Nucleus accumbens (tissue), 56 donors: ENCODE results near the gene FAM9C.

Source experiments
- DNase-seq, 56 donors: peaks; one replicate each; lab custom pipeline; 2025; lab: John Stamatoyannopoulos, UW

Gene FAM9C

DNA sequence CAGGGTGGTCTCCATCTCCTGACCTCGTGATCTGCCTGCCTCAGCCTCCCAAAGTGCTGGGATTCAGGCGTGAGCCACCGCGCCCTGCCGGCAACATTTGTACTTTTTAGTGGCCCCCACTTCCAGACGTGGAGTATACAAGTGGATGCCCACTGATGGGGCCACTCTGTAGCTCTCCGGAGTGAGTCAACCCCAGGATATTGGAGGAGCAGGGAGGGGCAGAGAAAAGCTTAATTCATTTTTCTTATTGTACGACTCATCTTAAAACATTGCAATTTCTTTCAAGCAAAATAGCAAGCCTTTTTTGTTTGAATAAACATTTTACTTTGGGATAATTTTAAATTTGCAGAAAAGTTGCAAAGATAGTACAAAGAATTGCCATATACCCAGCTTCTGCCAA lies 34.6 kb downstream of the FAM9C start:
- DNase-seq, result no peak

DNA sequence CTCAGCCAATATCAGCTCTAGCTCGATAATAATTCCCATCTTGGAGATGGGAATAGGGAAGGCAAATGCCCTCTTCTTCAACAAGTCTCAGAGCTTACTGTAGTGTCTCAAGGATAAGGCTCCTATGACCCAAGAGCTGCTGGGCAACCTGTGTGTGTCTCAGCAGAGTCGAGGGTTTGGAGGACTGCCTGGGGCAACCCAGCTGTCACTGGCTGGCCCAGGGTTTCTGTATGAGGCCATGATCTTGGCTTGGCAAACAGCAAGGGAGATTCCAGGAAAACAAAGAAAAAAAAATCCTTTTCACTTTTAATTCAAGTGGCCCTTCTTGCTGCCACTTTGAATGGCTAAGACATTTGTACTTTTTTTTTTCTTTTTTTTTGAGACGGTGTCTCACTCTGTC lies 35.1 kb downstream of the FAM9C start:
- DNase-seq, result no peak

DNA sequence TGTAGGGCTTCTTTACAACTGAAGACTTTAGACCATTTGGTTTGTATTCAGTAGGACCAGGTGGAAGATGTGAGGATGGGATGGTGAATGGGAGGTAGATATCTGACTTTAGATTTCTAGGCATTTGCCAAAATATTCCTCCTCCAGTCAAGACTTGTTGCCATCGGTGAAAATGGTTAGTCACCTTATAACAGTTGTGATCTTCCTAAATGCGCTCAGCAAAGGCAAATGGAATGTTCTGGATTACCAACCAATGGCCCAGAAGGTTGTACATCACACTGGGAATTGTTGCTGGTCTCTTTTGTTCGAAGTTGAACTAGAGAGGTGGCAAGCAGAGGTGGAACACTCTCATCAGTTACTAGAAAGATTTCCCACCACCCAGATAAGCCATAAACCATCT lies 35.6 kb downstream of the FAM9C start:
- no peak for DNase-seq

DNA sequence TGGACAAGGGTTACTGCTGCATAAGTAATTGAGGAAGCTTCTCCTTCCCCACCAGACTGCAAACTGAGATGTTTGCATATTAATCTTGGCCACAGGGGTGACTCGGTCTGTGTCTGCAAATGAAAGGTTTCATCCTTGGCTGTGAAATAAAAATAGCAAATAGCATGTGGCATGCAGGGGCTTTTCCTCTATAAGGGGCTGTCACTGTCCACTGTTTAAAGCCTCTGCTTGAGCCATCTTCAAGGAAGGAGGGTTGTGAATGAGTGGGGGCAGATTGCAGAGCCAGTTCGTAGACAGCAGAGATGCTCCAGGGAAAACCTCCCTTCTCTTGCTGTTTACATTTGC lies 36.3 kb downstream of the FAM9C start:
- DNase-seq, result no peak

DNA sequence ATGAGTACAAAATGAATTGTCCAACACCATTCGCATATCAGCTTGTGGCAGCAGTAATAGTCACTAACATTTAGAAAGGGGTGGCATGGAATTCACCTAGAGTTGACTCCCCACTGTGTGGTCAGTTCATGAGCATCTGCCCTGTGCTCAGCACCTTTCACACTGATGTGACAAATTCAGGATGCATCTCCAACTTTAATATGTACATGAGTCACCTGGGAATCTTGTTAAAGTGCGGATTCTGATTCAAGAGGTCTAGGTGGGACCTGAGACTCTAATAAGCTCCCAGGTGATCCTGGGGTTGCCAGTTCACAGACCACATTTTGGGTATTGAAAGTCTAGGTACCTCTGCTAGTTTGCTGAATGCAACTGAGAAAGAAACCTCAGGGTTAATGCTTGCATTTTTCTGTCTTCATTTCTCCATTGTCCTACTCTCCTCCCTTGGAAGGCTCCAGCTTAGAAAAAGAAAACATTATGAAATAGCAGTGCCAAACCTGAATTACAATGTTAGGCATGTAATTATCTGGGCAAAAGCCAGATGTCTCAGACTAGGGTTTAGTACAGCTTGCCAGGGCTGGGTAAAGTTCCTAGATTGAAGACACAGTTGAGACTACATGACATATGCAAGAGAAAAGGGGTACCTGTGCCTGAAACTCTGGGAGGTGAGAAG lies 36.8 kb downstream of the FAM9C start:
- DNase-seq, result no peak

DNA sequence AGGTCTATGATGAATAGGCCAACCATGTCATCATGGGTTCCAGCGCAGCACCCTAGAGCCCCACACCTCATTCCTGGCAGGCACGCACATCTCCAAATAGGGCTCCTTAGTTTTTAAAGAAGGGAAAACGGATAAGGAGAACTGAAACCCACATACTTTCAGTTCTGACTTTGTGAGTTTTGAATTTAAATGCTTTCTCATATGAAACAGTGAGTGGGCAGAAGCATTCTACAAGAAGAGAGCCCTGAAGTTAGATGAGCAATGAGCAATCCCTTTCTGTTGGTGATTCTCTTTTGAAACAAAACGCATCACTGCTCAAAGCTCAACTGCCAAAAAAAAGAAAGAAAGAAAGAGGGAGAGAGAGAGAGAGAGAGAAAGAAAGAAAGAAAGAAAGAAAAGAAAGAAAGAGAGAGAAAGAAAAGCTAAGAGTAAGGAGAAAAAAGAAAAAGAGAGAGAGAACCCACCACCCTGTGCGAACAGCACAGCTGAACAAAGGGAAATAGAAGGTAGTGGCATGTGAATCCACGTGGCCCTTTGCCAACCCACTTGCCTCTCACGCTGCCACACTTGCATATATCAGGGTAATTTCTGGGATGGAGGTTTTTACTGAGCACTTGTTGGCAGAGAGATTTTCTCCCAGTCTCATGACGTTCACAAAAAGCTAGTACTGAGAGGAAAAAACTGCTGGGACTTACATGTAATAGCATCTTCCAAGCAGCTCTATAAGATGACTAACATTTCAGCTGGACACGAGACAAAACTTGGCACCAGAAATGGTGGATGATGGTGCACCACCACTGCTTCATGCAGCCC lies 38.6 kb downstream of the FAM9C start:
- DNase-seq, result peak in 24 of 56 donors; percentile 0 to 52 (median 8)

DNA sequence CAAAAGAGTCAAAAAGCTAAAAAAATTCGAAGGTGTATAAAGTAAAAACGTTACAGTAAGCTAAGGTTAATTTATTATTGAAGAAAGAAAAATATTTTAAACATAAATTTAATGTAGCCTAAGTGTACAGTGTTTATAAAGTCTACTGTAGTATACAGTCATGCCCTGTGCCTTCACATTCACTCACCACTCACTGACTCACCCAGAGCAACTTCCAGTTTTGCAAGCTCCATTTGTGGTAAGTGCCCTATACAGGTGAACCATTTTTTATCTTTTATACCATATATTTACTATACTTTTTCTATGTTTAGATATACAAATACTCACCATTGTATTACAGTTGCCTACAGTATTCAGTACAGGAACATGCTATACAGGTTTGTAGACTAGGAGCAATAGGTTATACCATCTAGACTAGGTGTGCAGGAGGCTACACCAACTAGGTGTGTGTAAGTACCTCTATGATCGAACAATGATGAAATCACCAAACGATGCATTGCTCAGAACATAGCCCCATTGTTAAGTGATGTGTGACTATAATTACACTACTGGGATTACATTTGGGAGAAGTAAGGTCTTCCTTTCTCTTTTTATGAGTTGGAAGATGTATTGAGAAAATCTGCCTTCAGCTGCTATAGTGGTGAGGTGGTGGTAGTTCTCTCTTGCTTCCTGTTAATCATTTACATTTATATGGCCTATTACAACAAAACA lies 42.3 kb downstream of the FAM9C start:
- DNase-seq, result no peak

DNA sequence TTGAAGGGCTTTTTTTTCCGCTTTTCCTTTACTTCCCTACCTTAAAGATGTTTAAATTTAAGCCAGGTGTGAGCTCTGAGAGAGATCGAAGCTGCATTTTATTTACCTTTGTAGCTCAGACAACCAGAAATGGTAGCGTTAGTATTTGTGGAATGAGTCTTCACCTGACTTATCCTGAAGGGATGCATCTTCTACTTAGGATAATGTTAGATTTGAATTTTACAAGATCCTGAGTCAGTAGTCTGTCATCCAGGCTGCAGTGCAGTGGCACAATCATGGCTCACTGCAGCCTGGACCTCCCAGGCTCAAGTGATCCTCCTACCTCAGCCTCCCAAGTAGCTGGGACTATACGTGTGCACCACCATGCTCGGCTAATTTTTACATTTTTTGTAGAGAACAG lies 43.3 kb downstream of the FAM9C start:
- no peak for DNase-seq

DNA sequence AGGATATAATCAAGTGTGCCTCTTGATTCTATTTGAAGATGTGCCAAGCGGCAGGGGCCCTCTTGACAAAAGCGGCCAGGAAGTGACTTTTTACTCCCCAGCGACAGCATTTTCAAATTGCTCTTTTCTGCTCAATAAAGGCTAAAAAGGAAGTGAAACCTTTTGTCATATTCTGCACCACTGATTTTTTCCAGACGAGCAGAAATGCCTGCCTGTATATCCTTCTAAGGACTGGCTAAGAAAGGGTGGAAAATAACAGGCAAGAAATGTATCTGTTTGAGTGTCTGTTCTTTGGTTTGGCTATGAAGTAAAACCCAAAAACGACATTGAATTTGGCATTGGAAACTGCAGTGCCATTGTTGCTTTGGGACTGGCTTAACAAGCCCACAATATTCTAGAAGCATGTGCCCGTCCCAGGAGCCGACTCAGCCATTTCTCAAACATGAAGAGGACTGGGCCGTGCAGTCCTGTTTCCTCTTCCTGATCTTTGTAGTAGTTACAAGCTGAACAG lies 44.1 kb downstream of the FAM9C start:
- peak in 13 of 56 donors; percentile 0 to 24 (median 6) for DNase-seq

DNA sequence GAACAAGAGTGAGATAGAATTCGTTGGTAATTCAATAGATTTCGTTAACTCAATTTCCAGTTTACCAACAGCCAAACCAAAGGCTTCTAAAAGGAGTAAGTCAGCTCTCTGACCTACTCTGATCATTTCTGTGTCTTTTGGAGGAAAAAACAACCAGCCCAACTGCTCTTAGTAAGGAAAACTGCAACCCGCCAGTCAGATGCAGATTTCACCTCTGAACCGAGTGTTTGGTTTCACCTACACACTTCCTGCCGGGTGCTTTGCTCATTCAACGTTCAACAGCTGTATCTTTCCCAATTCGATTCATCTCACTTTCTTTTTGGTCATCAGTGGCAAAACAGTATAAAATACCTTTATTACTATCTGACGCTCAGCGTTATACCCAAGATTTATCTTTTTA lies 45.0 kb downstream of the FAM9C start:
- no peak for DNase-seq

DNA sequence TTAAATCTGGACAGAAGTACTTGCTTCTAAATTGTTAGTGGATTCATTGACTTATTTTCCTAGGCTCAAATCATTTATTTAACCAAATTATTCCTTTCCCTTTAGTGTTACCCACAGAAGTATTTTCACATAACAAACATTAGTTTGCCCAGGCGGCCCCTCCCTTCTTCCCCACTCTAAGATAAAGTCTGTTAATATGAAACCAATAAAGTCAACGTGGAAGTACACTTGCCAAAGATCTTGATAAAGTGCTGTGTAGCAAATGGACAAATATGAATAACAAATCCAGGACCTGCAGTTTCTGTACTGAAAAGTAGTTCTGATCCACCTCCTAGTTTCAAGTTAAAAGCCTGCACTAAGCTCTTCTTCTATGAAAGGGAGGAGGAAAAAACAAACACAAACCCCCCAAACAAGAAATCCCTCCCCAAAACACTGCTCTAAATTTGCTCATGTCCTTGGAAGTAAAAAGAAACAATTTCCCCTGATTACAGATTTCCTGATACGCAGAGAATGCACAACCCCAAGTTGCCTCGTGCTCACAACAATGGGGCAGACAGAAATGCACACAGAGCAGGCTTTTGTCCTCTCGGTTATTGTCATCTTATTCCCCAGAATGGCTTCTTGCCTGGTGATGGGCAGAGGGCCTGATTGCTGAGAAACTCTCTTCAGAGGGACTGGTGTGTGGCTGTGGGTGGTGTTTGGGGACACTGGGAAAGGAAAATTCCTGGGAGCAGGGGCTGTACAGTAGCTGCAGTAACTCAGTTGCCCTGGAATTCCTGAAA lies 46.3 kb downstream of the FAM9C start:
- peak in 53 of 56 donors; percentile 0 to 82 (median 52) for DNase-seq

DNA sequence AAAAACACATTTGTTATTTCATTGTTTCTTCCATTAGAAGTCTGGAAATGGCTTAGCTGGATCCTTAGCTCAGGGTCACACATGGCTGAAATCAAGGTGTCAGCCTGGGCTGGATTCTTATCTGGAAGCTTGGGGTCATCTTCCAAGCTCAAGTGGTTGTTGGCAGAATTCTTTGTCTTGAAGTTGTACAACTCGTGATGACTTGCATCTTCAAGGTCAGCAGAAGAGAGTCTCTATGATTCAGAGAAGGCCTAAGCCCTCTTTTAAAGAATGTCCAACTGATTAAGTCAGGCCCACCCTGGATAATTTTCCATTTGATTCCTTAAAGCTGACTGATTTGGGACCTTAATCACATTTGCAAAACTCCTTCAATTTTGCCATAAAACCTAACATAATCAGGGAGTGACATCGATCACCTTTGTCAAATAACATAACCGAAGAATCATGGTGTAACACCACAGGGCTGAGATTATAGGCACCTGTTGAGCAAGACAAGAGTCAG lies 47.4 kb downstream of the FAM9C start:
- no peak for DNase-seq

DNA sequence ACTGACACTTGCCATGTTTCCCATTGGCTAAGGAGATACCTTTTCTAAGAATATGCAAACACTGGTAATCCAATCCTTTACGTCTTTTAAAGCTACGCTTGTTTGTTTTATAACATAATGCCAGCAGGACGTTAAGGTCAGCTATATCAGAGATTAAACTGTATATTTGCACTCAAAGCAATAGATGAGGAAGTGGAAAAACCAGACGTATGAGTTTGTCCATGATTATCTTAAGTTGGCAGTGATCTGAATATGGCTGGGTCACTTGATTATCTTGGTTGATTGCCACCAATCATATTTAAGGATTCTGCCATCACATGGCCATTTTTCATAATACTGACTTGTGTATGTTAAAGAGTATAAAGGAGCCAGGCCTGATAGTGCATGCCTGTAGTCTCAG lies 50.1 kb downstream of the FAM9C start:
- DNase-seq, result no peak

DNA sequence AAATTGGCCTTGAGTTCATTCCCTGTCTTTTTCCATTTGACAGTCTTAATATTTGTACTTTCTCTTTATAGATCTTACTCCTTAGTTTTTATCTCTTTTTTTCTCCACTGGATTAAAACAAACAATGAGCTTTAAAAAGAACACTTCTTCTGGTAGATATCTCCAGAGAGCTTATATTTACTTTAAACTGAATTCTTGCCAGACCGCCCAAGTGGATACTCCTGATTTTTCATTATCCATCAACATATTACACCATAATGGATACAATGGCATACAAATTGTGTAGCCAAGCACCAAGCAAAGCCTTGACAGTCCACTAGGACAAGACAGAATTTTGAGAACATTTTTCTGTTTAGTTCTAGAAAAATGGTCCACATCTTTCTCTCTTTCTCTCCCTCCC lies 50.6 kb downstream of the FAM9C start:
- DNase-seq, result no peak

DNA sequence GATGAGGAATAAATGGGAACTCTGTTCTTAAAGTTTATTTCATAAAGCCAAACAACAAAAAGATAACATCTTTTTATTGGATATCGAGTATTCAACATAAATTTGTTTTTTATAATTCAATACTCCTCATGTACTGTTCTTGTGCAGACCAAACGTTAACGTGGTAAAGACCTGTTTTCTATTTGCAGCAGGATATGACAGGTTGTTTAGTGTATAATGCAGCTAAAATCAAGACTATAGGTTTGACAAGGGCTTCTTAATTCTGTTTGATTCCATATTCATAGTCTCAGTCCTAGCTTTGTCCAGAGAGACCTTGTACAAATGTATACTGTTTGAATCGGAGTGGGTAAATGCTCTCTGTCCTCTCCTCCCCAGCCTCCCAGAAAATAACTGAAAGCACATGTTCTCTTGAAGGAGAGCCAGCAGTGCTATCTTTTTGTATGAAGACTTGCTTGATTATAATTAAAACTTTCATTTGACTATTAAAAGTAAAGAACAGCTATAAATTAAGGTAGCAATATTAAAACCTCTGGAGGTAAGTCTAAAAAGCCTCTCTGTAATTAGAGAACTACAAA lies 51.8 kb downstream of the FAM9C start:
- no peak for DNase-seq

DNA sequence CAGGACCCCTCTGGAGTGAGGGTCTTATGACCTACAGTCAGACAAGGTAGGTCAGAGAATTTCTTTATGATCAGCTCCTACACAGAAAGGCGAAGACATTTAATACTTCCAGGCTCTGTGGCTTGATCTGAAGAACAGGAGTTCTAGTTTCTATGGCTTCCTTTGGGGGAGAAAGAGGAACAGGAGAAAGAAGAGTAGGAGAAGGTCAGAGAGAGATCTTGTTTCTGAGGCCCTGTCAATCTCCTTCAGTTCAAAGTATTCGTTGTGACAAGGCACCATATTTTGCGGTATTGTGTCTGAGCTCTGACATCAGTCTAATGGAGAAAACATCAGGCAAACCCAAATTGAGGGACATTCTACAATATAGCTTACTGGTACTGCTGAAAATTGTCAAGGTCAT lies 52.8 kb downstream of the FAM9C start:
- no peak for DNase-seq

DNA sequence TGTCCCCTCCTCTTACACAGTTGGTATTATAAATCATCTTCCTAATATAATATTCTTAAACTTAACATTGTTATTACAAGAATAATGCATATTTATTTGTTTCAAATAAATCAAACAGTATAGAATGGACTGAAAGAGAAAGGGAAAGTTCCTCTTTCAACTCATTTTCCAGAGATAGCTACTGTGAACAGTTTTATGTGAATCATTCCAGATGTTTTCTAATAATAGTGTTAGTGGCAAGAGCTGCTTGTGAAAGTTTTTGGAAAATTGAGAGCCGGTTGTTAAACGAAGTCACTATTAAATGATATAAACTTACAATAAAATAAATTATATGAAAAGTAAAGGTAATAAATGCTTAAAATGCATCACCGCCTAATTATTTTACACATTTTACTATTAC lies 55.0 kb downstream of the FAM9C start:
- DNase-seq, result no peak

DNA sequence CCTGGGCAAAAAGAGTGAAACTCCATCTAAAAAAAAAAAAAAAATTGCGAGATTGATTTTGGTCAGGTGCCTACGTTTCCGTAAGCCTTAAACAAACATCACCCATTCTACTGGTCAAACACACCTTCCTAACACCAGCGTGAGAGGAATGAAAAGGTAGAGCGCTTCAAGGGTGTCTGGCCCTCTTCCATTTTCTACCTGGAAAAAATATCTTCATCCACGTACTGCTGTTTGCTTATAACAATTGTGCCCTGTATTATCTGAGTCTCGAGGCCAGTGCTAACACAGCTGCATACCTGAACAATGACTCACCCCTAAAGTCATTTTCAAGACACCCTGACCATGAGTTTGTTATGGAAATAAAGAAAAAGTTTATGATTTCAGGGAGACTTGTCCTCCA lies 55.6 kb downstream of the FAM9C start:
- no peak for DNase-seq

DNA sequence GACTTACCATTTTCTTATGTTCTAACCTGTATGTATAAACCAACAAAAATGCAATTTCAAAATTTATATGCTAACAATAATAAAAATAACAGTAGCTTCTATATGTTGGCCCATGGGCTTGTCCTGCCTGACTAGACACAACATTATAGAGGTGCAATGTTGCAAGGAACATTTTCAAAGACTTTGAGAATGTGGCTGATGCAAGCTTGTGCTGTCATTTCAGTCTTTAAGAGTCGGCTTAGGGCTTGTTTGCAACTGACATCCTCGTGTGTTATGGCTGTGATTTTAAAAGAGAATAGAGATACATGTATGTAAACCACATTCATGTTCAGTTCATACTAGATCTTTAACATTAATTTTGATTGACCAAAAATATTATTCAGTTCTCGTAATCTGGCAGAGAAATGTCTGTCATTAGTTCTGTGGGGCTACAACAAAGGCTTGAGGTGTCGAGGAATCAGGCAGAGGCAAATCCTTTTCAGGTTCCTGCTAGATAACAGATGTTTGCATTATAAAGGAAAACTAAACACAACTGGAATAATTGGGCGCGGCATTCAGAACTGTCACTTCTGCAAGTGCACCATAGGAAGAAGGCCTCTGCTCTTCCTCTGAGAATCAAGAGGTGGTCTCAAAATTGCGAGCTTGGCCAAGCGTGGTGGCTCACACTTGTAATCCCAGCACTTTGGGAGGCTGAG lies 56.4 kb downstream of the FAM9C start:
- no peak for DNase-seq

DNA sequence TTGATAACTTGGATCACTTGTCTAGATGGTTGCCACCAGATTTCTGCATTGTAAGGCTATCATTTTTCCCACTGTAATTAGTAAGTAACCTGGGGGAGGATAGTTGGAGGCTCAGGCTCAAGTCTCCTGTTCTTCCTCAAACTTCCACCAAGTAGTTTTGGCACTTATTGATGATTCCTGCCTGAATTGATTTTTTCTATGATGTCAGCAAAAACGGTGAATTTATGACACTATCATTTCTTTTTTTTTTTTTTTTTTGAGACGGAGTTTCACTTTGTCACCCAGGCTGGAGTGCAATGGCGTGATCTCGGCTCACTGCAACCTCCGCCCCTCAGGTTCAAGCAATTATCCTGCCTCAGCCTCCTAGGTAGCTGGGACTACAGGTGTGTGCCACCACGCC lies 57.1 kb downstream of the FAM9C start:
- no peak for DNase-seq
